ENCODE data around the gene ATP6V0C. TPM values are rescaled to one million over a fixed set of nuclear protein-coding genes. Genes with fewer than 3 reads are reported as not detected.

ATP6V0C gene
- total RNA-seq, 1 experiment from 2014 or later = 212 TPM

DNA sequence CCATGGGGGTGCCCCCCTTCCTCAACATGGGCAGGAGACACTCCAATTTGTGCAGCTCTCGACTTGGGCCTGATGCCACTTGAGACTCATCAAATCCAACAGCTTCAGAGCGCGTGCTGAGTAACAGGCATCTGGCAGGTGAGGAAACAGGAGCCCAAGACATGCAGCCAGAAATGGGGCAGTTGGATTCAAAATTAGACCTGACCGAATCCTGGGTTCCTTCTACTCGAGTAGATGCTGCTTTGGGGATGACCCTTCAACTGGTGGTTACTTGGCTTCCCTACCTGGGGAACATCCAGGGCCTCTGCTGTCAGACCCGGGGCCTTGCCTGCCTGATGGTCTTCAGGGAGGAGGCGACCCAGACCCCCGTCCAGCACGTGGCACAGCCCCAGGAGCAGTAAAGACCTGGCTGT lies 43.1 kb upstream of the ATP6V0C start (continued):
- no peak for TF ChIP-seq SP1 (CRISPR knock-in tag; conservative IDR thresholded peaks at IDR 0.05)
- no peak for TF ChIP-seq TEAD1 (CRISPR knock-in tag; IDR thresholded peaks at IDR 0.05)

DNA sequence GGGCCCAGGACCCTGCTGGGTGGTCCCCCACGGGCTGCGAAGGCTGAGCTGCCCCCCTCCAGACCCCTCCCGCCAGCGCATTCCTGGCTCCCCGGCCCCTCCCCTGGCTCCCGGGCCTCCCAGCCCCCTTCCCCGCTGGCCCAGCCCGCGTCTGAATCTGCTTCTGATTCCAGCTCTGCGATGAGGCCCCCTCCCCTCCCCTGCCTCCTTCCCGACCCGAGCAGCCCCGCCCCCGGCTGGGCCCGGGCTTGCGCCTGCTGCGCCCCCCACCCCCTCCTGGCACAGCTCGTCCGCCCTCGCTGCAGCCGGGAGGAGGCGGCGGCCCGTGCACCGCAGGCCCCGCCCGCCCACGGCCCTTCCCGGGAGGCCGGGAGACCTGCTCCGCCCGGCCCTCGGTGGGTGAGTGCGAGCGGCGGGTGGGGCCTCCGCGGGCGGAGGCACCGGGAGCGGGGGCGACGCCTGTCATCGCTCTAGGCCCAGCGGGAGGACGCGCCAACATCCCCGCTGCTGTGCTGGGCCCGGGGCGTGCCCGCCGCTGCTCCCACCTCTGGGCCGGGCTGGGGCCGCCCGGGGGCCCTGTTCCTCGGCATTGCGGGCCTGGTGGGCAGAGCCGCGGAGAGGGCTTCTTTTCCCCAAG lies 42.6 kb upstream of the ATP6V0C start, which contains the start of gene NTN3:
Gene NTN3 (plus strand): TSS at position 282 of the 637 bp plus-strand sequence. CDS start 405 bp downstream, outside the sequence.
- H3K27me3 Mint-ChIP-seq (ENCODE audit: low read depth) = peaks cover 38% of the 10 kb centered on the region
- H3K4me1 Mint-ChIP-seq = peaks cover 21% of the 10 kb centered on the region
- H3K4me3 Mint-ChIP-seq = peak within 1 kb of the TSS; percentile 50
- ATAC-seq = peak; percentile 1; the same call in 1 of the 2 replicates
- POLR2A ChIA-PET = interaction anchor here (0.8 to 3.3 kb wide), 3 partner anchors 12 to 60 kb away, joined by 3 to 15 read pairs (median 3); partner anchors contain the start of genes CEMP1 and TEDC2
- TF ChIP-seq FOXK1 (CRISPR knock-in tag; IDR thresholded peaks at IDR 0.05) (no peak), CREM (CRISPR knock-in tag; IDR thresholded peaks at IDR 0.05) (no peak), HMGA2 (CRISPR knock-in tag; IDR thresholded peaks at IDR 0.05) (no peak), NR2C2 (CRISPR knock-in tag; IDR thresholded peaks at IDR 0.05) (no peak), TP53 (CRISPR knock-in tag; IDR thresholded peaks at IDR 0.05) (0 out of 2 replicates have a peak, but pooled peaks have one; percentile 65), ZNF671 (CRISPR knock-in tag; IDR thresholded peaks at IDR 0.05) (no peak), ZNF232 (CRISPR knock-in tag; IDR thresholded peaks at IDR 0.05) (no peak), ZNF317 (CRISPR knock-in tag; IDR thresholded peaks at IDR 0.05; ENCODE audit: borderline replicate concordance, low read depth) (no peak), ZNF396 (CRISPR knock-in tag; IDR thresholded peaks at IDR 0.05; ENCODE audit: borderline replicate concordance) (no peak), ZNF263 (CRISPR knock-in tag; IDR thresholded peaks at IDR 0.05; ENCODE audit: low read depth) (no peak), ETV6 (CRISPR knock-in tag; IDR thresholded peaks at IDR 0.05) (no peak), EMX1 (CRISPR knock-in tag; IDR thresholded peaks at IDR 0.05) (no peak), ZNF423 (CRISPR knock-in tag; IDR thresholded peaks at IDR 0.05) (peak; percentile 17; the same call in 1 of the 2 replicates), NR3C1 (CRISPR knock-in tag; conservative IDR thresholded peaks at IDR 0.05; ENCODE audit: low read depth) (0 out of 2 replicates have a peak, but pooled peaks have one; percentile 38)
- TF ChIP-seq, protein P1, sequence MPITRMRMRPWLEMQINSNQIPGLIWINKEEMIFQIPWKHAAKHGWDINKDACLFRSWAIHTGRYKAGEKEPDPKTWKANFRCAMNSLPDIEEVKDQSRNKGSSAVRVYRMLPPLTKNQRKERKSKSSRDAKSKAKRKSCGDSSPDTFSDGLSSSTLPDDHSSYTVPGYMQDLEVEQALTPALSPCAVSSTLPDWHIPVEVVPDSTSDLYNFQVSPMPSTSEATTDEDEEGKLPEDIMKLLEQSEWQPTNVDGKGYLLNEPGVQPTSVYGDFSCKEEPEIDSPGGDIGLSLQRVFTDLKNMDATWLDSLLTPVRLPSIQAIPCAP (CRISPR knock-in tag; IDR thresholded peaks at IDR 0.05) = no peak
- TF ChIP-seq, protein P2, sequence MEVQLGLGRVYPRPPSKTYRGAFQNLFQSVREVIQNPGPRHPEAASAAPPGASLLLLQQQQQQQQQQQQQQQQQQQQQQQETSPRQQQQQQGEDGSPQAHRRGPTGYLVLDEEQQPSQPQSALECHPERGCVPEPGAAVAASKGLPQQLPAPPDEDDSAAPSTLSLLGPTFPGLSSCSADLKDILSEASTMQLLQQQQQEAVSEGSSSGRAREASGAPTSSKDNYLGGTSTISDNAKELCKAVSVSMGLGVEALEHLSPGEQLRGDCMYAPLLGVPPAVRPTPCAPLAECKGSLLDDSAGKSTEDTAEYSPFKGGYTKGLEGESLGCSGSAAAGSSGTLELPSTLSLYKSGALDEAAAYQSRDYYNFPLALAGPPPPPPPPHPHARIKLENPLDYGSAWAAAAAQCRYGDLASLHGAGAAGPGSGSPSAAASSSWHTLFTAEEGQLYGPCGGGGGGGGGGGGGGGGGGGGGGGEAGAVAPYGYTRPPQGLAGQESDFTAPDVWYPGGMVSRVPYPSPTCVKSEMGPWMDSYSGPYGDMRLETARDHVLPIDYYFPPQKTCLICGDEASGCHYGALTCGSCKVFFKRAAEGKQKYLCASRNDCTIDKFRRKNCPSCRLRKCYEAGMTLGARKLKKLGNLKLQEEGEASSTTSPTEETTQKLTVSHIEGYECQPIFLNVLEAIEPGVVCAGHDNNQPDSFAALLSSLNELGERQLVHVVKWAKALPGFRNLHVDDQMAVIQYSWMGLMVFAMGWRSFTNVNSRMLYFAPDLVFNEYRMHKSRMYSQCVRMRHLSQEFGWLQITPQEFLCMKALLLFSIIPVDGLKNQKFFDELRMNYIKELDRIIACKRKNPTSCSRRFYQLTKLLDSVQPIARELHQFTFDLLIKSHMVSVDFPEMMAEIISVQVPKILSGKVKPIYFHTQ (CRISPR knock-in tag; IDR thresholded peaks at IDR 0.05) = no peak
- TF ChIP-seq, protein P3, sequence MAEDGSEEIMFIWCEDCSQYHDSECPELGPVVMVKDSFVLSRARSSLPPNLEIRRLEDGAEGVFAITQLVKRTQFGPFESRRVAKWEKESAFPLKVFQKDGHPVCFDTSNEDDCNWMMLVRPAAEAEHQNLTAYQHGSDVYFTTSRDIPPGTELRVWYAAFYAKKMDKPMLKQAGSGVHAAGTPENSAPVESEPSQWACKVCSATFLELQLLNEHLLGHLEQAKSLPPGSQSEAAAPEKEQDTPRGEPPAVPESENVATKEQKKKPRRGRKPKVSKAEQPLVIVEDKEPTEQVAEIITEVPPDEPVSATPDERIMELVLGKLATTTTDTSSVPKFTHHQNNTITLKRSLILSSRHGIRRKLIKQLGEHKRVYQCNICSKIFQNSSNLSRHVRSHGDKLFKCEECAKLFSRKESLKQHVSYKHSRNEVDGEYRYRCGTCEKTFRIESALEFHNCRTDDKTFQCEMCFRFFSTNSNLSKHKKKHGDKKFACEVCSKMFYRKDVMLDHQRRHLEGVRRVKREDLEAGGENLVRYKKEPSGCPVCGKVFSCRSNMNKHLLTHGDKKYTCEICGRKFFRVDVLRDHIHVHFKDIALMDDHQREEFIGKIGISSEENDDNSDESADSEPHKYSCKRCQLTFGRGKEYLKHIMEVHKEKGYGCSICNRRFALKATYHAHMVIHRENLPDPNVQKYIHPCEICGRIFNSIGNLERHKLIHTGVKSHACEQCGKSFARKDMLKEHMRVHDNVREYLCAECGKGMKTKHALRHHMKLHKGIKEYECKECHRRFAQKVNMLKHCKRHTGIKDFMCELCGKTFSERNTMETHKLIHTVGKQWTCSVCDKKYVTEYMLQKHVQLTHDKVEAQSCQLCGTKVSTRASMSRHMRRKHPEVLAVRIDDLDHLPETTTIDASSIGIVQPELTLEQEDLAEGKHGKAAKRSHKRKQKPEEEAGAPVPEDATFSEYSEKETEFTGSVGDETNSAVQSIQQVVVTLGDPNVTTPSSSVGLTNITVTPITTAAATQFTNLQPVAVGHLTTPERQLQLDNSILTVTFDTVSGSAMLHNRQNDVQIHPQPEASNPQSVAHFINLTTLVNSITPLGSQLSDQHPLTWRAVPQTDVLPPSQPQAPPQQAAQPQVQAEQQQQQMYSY (CRISPR knock-in tag; IDR thresholded peaks at IDR 0.05) = no peak
- TF ChIP-seq, protein P4, sequence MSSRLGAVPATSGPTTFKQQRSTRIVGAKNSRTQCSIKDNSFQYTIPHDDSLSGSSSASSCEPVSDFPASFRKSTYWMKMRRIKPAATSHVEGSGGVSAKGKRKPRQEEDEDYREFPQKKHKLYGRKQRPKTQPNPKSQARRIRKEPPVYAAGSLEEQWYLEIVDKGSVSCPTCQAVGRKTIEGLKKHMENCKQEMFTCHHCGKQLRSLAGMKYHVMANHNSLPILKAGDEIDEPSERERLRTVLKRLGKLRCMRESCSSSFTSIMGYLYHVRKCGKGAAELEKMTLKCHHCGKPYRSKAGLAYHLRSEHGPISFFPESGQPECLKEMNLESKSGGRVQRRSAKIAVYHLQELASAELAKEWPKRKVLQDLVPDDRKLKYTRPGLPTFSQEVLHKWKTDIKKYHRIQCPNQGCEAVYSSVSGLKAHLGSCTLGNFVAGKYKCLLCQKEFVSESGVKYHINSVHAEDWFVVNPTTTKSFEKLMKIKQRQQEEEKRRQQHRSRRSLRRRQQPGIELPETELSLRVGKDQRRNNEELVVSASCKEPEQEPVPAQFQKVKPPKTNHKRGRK (CRISPR knock-in tag; IDR thresholded peaks at IDR 0.05; ENCODE audit: borderline replicate concordance) = no peak
- DNase-seq (ENCODE audit: low spot score) = peak; percentile 75
- CTCF ChIA-PET = interaction anchor here (0.8 to 5.9 kb wide), 4 partner anchors 12 to 61 kb away, joined by 3 to 53 read pairs (median 5); partner anchors contain the start of gene TEDC2
- H3K27ac Mint-ChIP-seq = no peak within 1 kb of the TSS
- no peaks in the 10 kb centered on the region for H3K36me3 Mint-ChIP-seq
- no peaks in the 10 kb centered on the region for H3K9me3 Mint-ChIP-seq
